PC-9 (cell line): ENCODE results near the gene PTPRT.

ENCODE experiments used
- CTCF ChIP-seq: fragments of 200-600 bp; sonication (generic); conservative IDR thresholded peaks from 2 replicates; pipeline ENCODE4 v1.6.1; 2017; ENCODE audit warnings: mixed run types, antibody characterized with exemption, mild to moderate bottlenecking, moderate library complexity
- EZH2 ChIP-seq: fragments of 200-600 bp; sonication (generic); IDR thresholded peaks from 2 replicates; pipeline ENCODE4 v1.8.0; 2017; ENCODE audit warnings: antibody characterized with exemption, low read depth

- no peak for TF ChIP-seq CTCF
- TF ChIP-seq EZH2: no peak
These were observed 154.6 kb downstream of the PTPRT start for GRCh38 chr20:43034981-43035724.
